ENCODE data around the gene INPP4B.

DNA sequence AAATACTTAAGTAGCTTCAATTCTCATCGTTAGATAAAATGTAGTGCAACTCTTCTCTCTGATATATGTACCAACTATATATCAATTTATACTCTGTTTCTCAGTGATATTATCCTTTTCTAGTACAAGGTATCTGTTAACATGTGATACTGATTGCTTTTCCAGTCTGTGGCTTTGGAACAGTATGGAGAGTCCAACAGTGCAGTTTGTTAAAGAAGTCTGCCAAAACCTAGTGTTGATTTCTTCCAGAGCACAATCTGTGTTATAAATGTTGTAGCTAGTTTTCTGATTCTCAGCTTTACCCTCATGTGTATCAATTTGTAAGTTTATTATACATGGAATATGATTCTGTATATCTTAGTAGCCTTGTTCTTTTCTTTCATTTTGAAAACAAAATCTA is 744.7 kb downstream of the INPP4B start:
- TF ChIP-seq, protein P1, sequence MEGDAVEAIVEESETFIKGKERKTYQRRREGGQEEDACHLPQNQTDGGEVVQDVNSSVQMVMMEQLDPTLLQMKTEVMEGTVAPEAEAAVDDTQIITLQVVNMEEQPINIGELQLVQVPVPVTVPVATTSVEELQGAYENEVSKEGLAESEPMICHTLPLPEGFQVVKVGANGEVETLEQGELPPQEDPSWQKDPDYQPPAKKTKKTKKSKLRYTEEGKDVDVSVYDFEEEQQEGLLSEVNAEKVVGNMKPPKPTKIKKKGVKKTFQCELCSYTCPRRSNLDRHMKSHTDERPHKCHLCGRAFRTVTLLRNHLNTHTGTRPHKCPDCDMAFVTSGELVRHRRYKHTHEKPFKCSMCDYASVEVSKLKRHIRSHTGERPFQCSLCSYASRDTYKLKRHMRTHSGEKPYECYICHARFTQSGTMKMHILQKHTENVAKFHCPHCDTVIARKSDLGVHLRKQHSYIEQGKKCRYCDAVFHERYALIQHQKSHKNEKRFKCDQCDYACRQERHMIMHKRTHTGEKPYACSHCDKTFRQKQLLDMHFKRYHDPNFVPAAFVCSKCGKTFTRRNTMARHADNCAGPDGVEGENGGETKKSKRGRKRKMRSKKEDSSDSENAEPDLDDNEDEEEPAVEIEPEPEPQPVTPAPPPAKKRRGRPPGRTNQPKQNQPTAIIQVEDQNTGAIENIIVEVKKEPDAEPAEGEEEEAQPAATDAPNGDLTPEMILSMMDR (IDR thresholded peaks at IDR 0.05; ENCODE audit: low read length) = no peak
- TF ChIP-seq EZH2 (IDR thresholded peaks at IDR 0.05; ENCODE audit: borderline replicate concordance, low read length) = no peak
